Spleen (tissue), 7 donors: ENCODE results near the gene SCIN.

ENCODE experiments used
- POLR2A ChIP-seq, 3 donors: fragments of 450-650 bp; IDR thresholded peaks; one replicate each; pipeline ENCODE4 v1.5.1; 2017; ENCODE audit warnings: antibody characterized with exemption in 3 of 3, mild to moderate bottlenecking in 1 of 3
- POLR2AphosphoS5 ChIP-seq, 3 donors: sonication (generic); formaldehyde crosslinking; IDR thresholded peaks; one replicate each; pipeline ENCODE4 v1.5.1; 2017; ENCODE audit warnings: antibody characterized with exemption in 3 of 3
- TF ChIP-seq, protein P1 (sequence below), 11 experiments: fragments of 200-600 bp in 7 of 11; fragments of 450-650 bp in 4 of 11; sonication (generic) in 4 of 11; IDR thresholded peaks in 8 of 11; conservative IDR thresholded peaks in 3 of 11; 1 replicate in 7 of 11; 2 replicates in 4 of 11; pipeline versions ENCODE4 v1.4.0 to v1.8.0; 2016 to 2021; ENCODE audit warnings: antibody characterized with exemption in 11 of 11, inconsistent platforms in 4 of 11, mild to moderate bottlenecking in 1 of 11
- donor health status: DM: no; HTN: no; CAD: no; lungs with moderate emphysema.
- donor health status: DM: no; HTN: no; CAD: no.
- donor health status: DM: no; HTN: no; CAD: no.

DNA sequence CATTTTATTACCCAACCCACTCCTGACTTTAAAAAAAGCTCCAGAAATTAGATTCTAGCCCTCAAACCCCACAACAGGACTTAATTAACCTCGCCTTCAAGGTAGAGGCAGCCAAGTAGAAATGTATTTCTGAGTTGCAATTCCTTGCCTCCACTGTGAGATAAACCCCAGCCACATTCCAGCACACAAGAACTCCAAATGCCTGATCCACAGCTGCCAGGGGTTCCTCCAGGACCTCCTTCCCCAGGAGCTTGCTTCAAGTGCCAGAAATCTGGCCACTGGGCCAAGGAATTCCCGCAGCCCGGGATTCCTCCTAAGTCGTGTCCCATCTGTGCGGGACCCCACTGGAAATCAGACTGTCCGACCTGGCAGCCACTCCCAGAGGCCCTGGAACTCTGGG is 91.1 kb downstream of the SCIN start:
- TF ChIP-seq, protein P1, sequence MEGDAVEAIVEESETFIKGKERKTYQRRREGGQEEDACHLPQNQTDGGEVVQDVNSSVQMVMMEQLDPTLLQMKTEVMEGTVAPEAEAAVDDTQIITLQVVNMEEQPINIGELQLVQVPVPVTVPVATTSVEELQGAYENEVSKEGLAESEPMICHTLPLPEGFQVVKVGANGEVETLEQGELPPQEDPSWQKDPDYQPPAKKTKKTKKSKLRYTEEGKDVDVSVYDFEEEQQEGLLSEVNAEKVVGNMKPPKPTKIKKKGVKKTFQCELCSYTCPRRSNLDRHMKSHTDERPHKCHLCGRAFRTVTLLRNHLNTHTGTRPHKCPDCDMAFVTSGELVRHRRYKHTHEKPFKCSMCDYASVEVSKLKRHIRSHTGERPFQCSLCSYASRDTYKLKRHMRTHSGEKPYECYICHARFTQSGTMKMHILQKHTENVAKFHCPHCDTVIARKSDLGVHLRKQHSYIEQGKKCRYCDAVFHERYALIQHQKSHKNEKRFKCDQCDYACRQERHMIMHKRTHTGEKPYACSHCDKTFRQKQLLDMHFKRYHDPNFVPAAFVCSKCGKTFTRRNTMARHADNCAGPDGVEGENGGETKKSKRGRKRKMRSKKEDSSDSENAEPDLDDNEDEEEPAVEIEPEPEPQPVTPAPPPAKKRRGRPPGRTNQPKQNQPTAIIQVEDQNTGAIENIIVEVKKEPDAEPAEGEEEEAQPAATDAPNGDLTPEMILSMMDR (IDR thresholded peaks at IDR 0.05 in 8 of 11, conservative IDR thresholded peaks at IDR 0.05 in 3 of 11): no peak
- TF ChIP-seq POLR2A (IDR thresholded peaks at IDR 0.05) (no peak), POLR2AphosphoS5 (IDR thresholded peaks at IDR 0.05) (no peak)
